Upper lobe of left lung (tissue), 6 donors: ENCODE results near the gene RFTN1. TPM values are rescaled to one million over a fixed set of nuclear protein-coding genes. Genes with fewer than 3 reads are reported as not detected.

Experiments
- ATAC-seq, 2 donors: fragments of 200-7000 bp; cut with Tn5 transposase; one replicate each; pipeline ENCODE4 v1.9.1; 2022; ENCODE audit warnings: mild to moderate bottlenecking in 2 of 2, moderate library complexity in 2 of 2; ENCODE audit not compliant: low FRiP score in 2 of 2
- DNase-seq, 2 donors: peaks; one replicate each; pipeline ENCODE4 v3.0.0-alpha.2; 2019 to 2020
- H3K27ac ChIP-seq, 4 donors: fragments of 200-600 bp; sonication (generic); one replicate each; pipeline ENCODE4 v1.5.1; 2016 to 2019
- H3K27me3 ChIP-seq, 4 donors: fragments of 200-600 bp; sonication (generic); one replicate each; pipeline ENCODE4 v1.5.1; 2017 to 2019
- H3K36me3 ChIP-seq, 4 donors: fragments of 200-600 bp; sonication (generic); one replicate each; pipeline ENCODE4 v1.5.1; 2016 to 2019
- H3K4me1 ChIP-seq, 4 donors: fragments of 200-600 bp; sonication (generic); one replicate each; pipeline ENCODE4 v1.5.1; 2018 to 2019
- H3K4me3 ChIP-seq, 4 donors: fragments of 200-600 bp; sonication (generic); one replicate each; pipeline ENCODE4 v1.5.1; 2017 to 2019; ENCODE audit warnings: mild to moderate bottlenecking in 2 of 4, moderate library complexity in 1 of 4
- H3K9me3 ChIP-seq, 4 donors: fragments of 200-600 bp; sonication (generic); one replicate each; pipeline ENCODE4 v1.5.1; 2018 to 2019
- CTCF ChIP-seq, 6 experiments: fragments of 450-650 bp in 4 of 6; fragments of 200-600 bp in 2 of 6; sonication (generic) in 2 of 6; IDR thresholded peaks; one replicate each; pipeline ENCODE4 v1.5.1; 2016 to 2019; ENCODE audit warnings: antibody characterized with exemption in 6 of 6
- EP300 ChIP-seq, 4 donors: sonication (generic); formaldehyde crosslinking; IDR thresholded peaks; one replicate each; pipeline ENCODE4 v1.5.1; 2017; ENCODE audit warnings: antibody characterized with exemption in 4 of 4, control low read depth in 2 of 4
- POLR2A ChIP-seq, 4 donors: fragments of 450-650 bp; IDR thresholded peaks; one replicate each; pipeline ENCODE4 v1.5.1; 2016 to 2017; ENCODE audit warnings: antibody characterized with exemption in 4 of 4, mild to moderate bottlenecking in 2 of 4
- POLR2AphosphoS5 ChIP-seq, 2 donors: sonication (generic); formaldehyde crosslinking; IDR thresholded peaks; one replicate each; pipeline ENCODE4 v1.5.1; 2017; ENCODE audit warnings: antibody characterized with exemption in 2 of 2
- WGBS, 2 donors: methylation state at CpG; one replicate each; pipeline ENCODE4 v1.1.5; 2017 to 2018; 5-methylcytosine and 5-hydroxymethylcytosine counted together
- total RNA-seq, 6 donors: library from RNA; depleted of rRNA in 4 of 6; stranded (reverse); fragments of >200 nt in 4 of 6; gene quantifications; one replicate each; pipeline versions ENCODE4 v1.1.0 to v1.2.1, GENCODE V29; 2016 to 2021
- donor health status: DM: no; HTN: no; CAD: no; lungs with moderate emphysema.
- donor health status: DM: no; HTN: yes; CAD: no; lungs with severe emphysema.

RFTN1 gene
- total RNA-seq, 6 donors from 2014 or later = 62.1 to 121 (median 76.1) TPM

DNA sequence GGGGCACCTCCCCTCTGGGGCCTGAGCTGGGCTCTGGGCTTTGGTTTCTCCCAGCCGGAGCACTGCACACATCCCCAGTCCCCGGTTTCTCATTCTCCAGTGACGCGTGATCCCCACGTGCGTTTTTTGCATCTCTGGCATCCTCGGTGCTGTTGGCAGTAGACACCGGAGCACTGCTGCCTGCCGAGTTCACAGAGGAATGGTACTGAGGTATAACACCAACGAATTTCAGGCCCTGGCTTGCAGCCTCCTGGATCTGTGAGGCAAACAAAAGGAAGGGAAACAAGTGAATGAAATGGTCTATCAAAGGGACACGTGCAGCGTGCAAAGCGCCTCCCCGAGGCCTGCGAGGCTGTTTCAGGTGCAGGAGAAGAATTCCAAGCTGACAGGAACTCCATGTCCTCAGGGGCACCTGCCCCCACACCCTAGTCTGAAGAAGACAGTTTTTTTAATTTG is 135.6 kb downstream of the RFTN1 start:
- peaks cover 4 to 32% (median 14%) of the 10 kb centered on the region in 4 donors for H3K4me1 ChIP-seq
- no peaks in the 10 kb centered on the region for H3K9me3 ChIP-seq
- TF ChIP-seq CTCF (IDR thresholded peaks at IDR 0.05) = no peak
- TF ChIP-seq POLR2A (IDR thresholded peaks at IDR 0.05) = no peak
- TF ChIP-seq EP300 (IDR thresholded peaks at IDR 0.05) = no peak
- TF ChIP-seq POLR2AphosphoS5 (IDR thresholded peaks at IDR 0.05) = no peak
- no peak for ATAC-seq
- H3K36me3 ChIP-seq = peaks cover 0 to 24% (median 6%) of the 10 kb centered on the region in 4 donors
- H3K4me3 ChIP-seq = no peak overlapping the region
- WGBS, 2 donors = 89 to 91% methylated on average over 15 of the region's 15 CpGs
- no peak overlapping the region for H3K27ac ChIP-seq
- no peaks in the 10 kb centered on the region for H3K27me3 ChIP-seq
- DNase-seq = peak in 1 of 2 donors; percentile 27

- TF ChIP-seq CTCF (IDR thresholded peaks at IDR 0.05) = no peak
- H3K4me1 ChIP-seq = peaks cover 8 to 35% (median 19%) of the 10 kb centered on the region in 4 donors
- H3K9me3 ChIP-seq = no peaks in the 10 kb centered on the region
- ATAC-seq (no peak), DNase-seq (no peak)
- peaks cover 0 to 24% (median 6%) of the 10 kb centered on the region in 4 donors for H3K36me3 ChIP-seq
- no peak overlapping the region for H3K27ac ChIP-seq
- H3K4me3 ChIP-seq = no peak overlapping the region
- H3K27me3 ChIP-seq = no peaks in the 10 kb centered on the region
- WGBS, 2 donors = 61 to 77% methylated on average over 5 of the region's 5 CpGs
These were observed 136.3 kb downstream of the RFTN1 start for GRCh38 chr3:16377196-16377595.

DNA sequence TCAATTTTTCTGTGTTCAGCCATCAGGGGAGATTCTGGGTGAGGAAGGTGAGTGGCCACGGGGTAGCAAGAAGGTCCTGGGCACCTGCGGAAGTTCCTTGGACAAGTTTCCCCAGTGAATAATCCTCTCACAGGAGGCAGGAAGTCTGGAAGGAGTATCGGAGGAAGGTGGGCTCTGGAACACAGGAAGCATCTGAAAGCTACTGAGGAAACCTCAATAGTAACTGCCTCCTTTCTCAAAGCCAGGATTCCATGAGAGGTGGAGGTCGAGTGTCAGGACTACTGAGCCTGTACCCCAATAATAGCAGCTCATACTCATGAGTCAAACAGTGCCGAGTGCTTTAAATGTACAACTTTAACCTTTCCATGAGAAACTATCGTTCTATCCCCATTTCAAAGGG is 137.6 kb downstream of the RFTN1 start:
- Histone ChIP-seq H3K9me3 (no peaks in the 10 kb centered on the region), H3K27me3 (no peaks in the 10 kb centered on the region), H3K36me3 (peaks cover 0 to 24% (median 6%) of the 10 kb centered on the region in 4 donors), H3K4me1 (peaks cover 11 to 39% (median 27%) of the 10 kb centered on the region in 4 donors), H3K27ac (no peak overlapping the region), H3K4me3 (no peak overlapping the region)
- TF ChIP-seq EP300 (IDR thresholded peaks at IDR 0.05) (no peak), CTCF (IDR thresholded peaks at IDR 0.05) (no peak), POLR2AphosphoS5 (IDR thresholded peaks at IDR 0.05) (no peak), POLR2A (IDR thresholded peaks at IDR 0.05) (no peak)
- ATAC-seq (no peak), DNase-seq (no peak)
- 80 to 81% methylated on average over 6 of the region's 6 CpGs for WGBS, 2 donors

GRCh38 chr3:16374935-16375245 is 138.6 kb downstream of the RFTN1 start:
- Histone ChIP-seq H3K36me3 (peaks cover 0 to 25% (median 6%) of the 10 kb centered on the region in 4 donors), H3K27ac (peak overlapping the region in 2 of 4 donors; percentile 50 to 66), H3K4me3 (no peak overlapping the region), H3K9me3 (no peaks in the 10 kb centered on the region), H3K27me3 (no peaks in the 10 kb centered on the region), H3K4me1 (peaks cover 11 to 47% (median 35%) of the 10 kb centered on the region in 4 donors)
- WGBS, 2 donors = 63 to 85% methylated on average over 2 of the region's 2 CpGs
- DNase-seq = peak in 1 of 2 donors; percentile 22
- ATAC-seq = no peak
- TF ChIP-seq CTCF (IDR thresholded peaks at IDR 0.05) = no peak
- TF ChIP-seq EP300 (IDR thresholded peaks at IDR 0.05) = no peak
- no peak for TF ChIP-seq POLR2AphosphoS5 (IDR thresholded peaks at IDR 0.05)
- TF ChIP-seq POLR2A (IDR thresholded peaks at IDR 0.05) = no peak
